Neural progenitor cell (in vitro differentiated cells): ENCODE data around the gene ENPP7. TPM values are rescaled to one million over a fixed set of nuclear protein-coding genes. Genes with fewer than 3 reads are reported as not detected.

Experiments used
- DNase-seq: peaks from one replicate; pipeline ENCODE4 v3.0.0-alpha.2; 2016; ENCODE audit warnings: low spot score
- H2AFZ ChIP-seq: fragments of 200-600 bp; sonication (generic); replicated peaks from 2 replicates; pipeline ENCODE4 v1.6.1; 2016; ENCODE audit warnings: antibody characterized with exemption
- H3F3A ChIP-seq: fragments of 200-600 bp; sonication (generic); 2 replicates; pipeline ENCODE4 v1.6.1; 2016; ENCODE audit warnings: antibody characterized with exemption, low read depth
- H3K27ac ChIP-seq: fragments of 200-600 bp; sonication (generic); 2 replicates; pipeline ENCODE4 v1.5.1; 2016; ENCODE audit warnings: mild to moderate bottlenecking
- H3K27me3 ChIP-seq: fragments of 200-600 bp; sonication (generic); 2 replicates; pipeline ENCODE4 v1.6.1; 2016; ENCODE audit warnings: mild to moderate bottlenecking, moderate library complexity
- H3K36me3 ChIP-seq: fragments of 200-600 bp; sonication (generic); 2 replicates; pipeline ENCODE4 v1.5.1; 2016
- H3K4me1 ChIP-seq: fragments of 200-600 bp; sonication (generic); 2 replicates; pipeline ENCODE4 v1.6.1; 2016; ENCODE audit warnings: mixed run types
- H3K4me2 ChIP-seq: fragments of 200-600 bp; sonication (generic); 2 replicates; pipeline ENCODE4 v1.6.1; 2016
- H3K4me3 ChIP-seq: fragments of 200-600 bp; sonication (generic); 2 replicates; pipeline ENCODE4 v1.5.1; 2016
- H3K79me2 ChIP-seq: fragments of 200-600 bp; sonication (generic); 2 replicates; pipeline ENCODE4 v1.6.1; 2016; ENCODE audit warnings: low read depth
- H3K9ac ChIP-seq: fragments of 200-600 bp; sonication (generic); 2 replicates; pipeline ENCODE4 v1.6.1; 2016
- H3K9me3 ChIP-seq: fragments of 200-600 bp; sonication (generic); 2 replicates; pipeline ENCODE4 v1.5.1; 2016; ENCODE audit warnings: low read depth
- H4K20me1 ChIP-seq: fragments of 200-600 bp; sonication (generic); 2 replicates; pipeline ENCODE4 v1.6.1; 2016; ENCODE audit warnings: low read depth
- H3K27ac Mint-ChIP-seq: 3 replicates; pipeline ENCODE4 v1.8.0; 2021; ENCODE audit warnings: mixed read lengths
- H3K27me3 Mint-ChIP-seq: 2 replicates; pipeline ENCODE4 v1.8.0; 2022; ENCODE audit warnings: low read depth, mild to moderate bottlenecking, inconsistent platforms, moderate library complexity, mixed read lengths; ENCODE audit not compliant: insufficient read depth
- H3K36me3 Mint-ChIP-seq: 3 replicates; pipeline ENCODE4 v1.8.0; 2021; ENCODE audit warnings: mixed read lengths
- H3K4me1 Mint-ChIP-seq: 3 replicates; pipeline ENCODE4 v1.8.0; 2021; ENCODE audit warnings: mixed read lengths
- H3K4me3 Mint-ChIP-seq: 3 replicates; pipeline ENCODE4 v1.8.0; 2021; ENCODE audit warnings: mild to moderate bottlenecking, moderate library complexity, mixed read lengths
- H3K9me3 Mint-ChIP-seq: 3 replicates; pipeline ENCODE4 v1.8.0; 2020; ENCODE audit warnings: mixed read lengths
- CTCF ChIP-seq: fragments of 200-600 bp; sonication (generic); IDR thresholded peaks from 2 replicates; pipeline ENCODE4 v1.5.1; 2017; ENCODE audit warnings: antibody characterized with exemption, mild to moderate bottlenecking
- EZH2 ChIP-seq: fragments of 200-600 bp; sonication (generic); IDR thresholded peaks from 2 replicates; pipeline ENCODE4 v1.6.1; 2017; ENCODE audit warnings: antibody characterized with exemption, mild to moderate bottlenecking, moderate library complexity
- EZH2phosphoT487 ChIP-seq: fragments of 200-600 bp; sonication (generic); IDR thresholded peaks from 2 replicates; pipeline ENCODE4 v1.6.1; 2017; ENCODE audit warnings: antibody characterized with exemption
- total RNA-seq: library from RNA; depleted of rRNA; stranded (reverse); fragments of >200 nt; gene quantifications from 2 replicates; pipeline ENCODE4 v1.2.3, GENCODE V29; 2015; ENCODE audit warnings: low replicate concordance

The ENPP7 gene
- total RNA-seq, 1 donor from 2014 or later = not detected

GRCh38 chr17:79722787-79723186 is 8.0 kb upstream of the ENPP7 start:
- H3K9me3 Mint-ChIP-seq = peaks cover 2% of the 10 kb centered on the region
- no peak overlapping the region for H3K27ac Mint-ChIP-seq
- Histone ChIP-seq H3K27ac (no peak overlapping the region), H3K4me3 (no peak overlapping the region), H3K79me2 (no peaks in the 10 kb centered on the region), H3K9me3 (no peaks in the 10 kb centered on the region), H4K20me1 (no peaks in the 10 kb centered on the region), H3K27me3 (no peaks in the 10 kb centered on the region), H3K4me1 (no peaks in the 10 kb centered on the region), H3K9ac (no peak overlapping the region), H2AFZ (no peak overlapping the region), H3F3A (no peaks in the 10 kb centered on the region), H3K4me2 (no peak overlapping the region), H3K36me3 (no peaks in the 10 kb centered on the region)
- H3K27me3 Mint-ChIP-seq = peaks cover 8% of the 10 kb centered on the region
- H3K4me1 Mint-ChIP-seq = peaks cover 25% of the 10 kb centered on the region
- DNase-seq = no peak
- no peak for TF ChIP-seq EZH2phosphoT487
- no peak for TF ChIP-seq CTCF
- TF ChIP-seq EZH2 = no peak
- H3K4me3 Mint-ChIP-seq = no peak overlapping the region
- no peaks in the 10 kb centered on the region for H3K36me3 Mint-ChIP-seq

- Mint-ChIP-seq H3K36me3 (no peaks in the 10 kb centered on the region), H3K27me3 (peaks cover 5% of the 10 kb centered on the region)
These were observed 2.4 kb upstream of the ENPP7 start for GRCh38 chr17:79728169-79728907.

GRCh38 chr17:79728908-79729471 is 1.8 kb upstream of the ENPP7 start:
- H3K9me3 ChIP-seq = no peaks in the 10 kb centered on the region
- no peaks in the 10 kb centered on the region for H3K36me3 Mint-ChIP-seq
- peaks cover 5% of the 10 kb centered on the region for H3K27me3 Mint-ChIP-seq
- no peak overlapping the region for H3K4me2 ChIP-seq
- H2AFZ ChIP-seq = peak overlapping the region; percentile 97
- no peak for TF ChIP-seq CTCF
- TF ChIP-seq EZH2phosphoT487 = no peak
- TF ChIP-seq EZH2 = no peak
- no peak overlapping the region for H3K4me3 Mint-ChIP-seq
- no peaks in the 10 kb centered on the region for H4K20me1 ChIP-seq
- H3K79me2 ChIP-seq = no peaks in the 10 kb centered on the region
- H3K9me3 Mint-ChIP-seq = no peaks in the 10 kb centered on the region
- no peak overlapping the region for H3K4me3 ChIP-seq
- no peak overlapping the region for H3K9ac ChIP-seq
- no peaks in the 10 kb centered on the region for H3F3A ChIP-seq
- H3K36me3 ChIP-seq = no peaks in the 10 kb centered on the region
- peak overlapping the region; percentile 95 for H3K27ac Mint-ChIP-seq
- H3K27ac ChIP-seq = no peak overlapping the region
- H3K27me3 ChIP-seq = no peaks in the 10 kb centered on the region
- H3K4me1 ChIP-seq = no peaks in the 10 kb centered on the region
- DNase-seq = no peak
- H3K4me1 Mint-ChIP-seq = peaks cover 13% of the 10 kb centered on the region

More at GRCh38 chr17:79728169-79728907, 2.4 kb upstream of the ENPP7 start:
- peak overlapping the region; percentile 66 for H3K4me2 ChIP-seq
- Mint-ChIP-seq H3K9me3 (no peaks in the 10 kb centered on the region), H3K4me1 (peaks cover 18% of the 10 kb centered on the region), H3K4me3 (peak overlapping the region; percentile 79), H3K27ac (peak overlapping the region; percentile 95)
- TF ChIP-seq EZH2 (no peak), CTCF (no peak), EZH2phosphoT487 (no peak)
- H3K36me3 ChIP-seq = no peaks in the 10 kb centered on the region
- DNase-seq = peak; percentile 91
- H3K9me3 ChIP-seq = no peaks in the 10 kb centered on the region
- no peaks in the 10 kb centered on the region for H3K79me2 ChIP-seq
- H2AFZ ChIP-seq = peak overlapping the region; percentile 97
- peak overlapping the region; percentile 17 for H3K4me3 ChIP-seq
- no peaks in the 10 kb centered on the region for H3K4me1 ChIP-seq
- H3F3A ChIP-seq = no peaks in the 10 kb centered on the region
- no peak overlapping the region for H3K27ac ChIP-seq
- H4K20me1 ChIP-seq = no peaks in the 10 kb centered on the region
- H3K9ac ChIP-seq = no peak overlapping the region
- no peaks in the 10 kb centered on the region for H3K27me3 ChIP-seq
